SJCRH30 (cell line): ENCODE results near the gene OR4K13. TPM values are rescaled to one million over a fixed set of nuclear protein-coding genes. Genes with fewer than 3 reads are reported as not detected.

Experiments used
- DNase-seq, 2 experiments: peaks; one replicate each; pipeline ENCODE4 v3.0.0-alpha.2; 2015 to 2020
- H3K27ac ChIP-seq: fragments of 250-450 bp; sonication (Bioruptor Pico); 2 replicates; pipeline ENCODE4 v1.5.1; 2020; ENCODE audit warnings: mild to moderate bottlenecking, moderate library complexity
- H3K27me3 ChIP-seq: fragments of 250-450 bp; sonication (Bioruptor Pico); 2 replicates; pipeline ENCODE4 v1.5.1; 2020; ENCODE audit warnings: mild to moderate bottlenecking, moderate library complexity
- H3K36me3 ChIP-seq: fragments of 250-450 bp; sonication (Bioruptor Pico); 2 replicates; pipeline ENCODE4 v1.5.1; 2020; ENCODE audit warnings: mild to moderate bottlenecking, moderate library complexity
- H3K4me1 ChIP-seq: fragments of 250-450 bp; sonication (Bioruptor Pico); 2 replicates; pipeline ENCODE4 v1.5.1; 2020; ENCODE audit warnings: mild to moderate bottlenecking, moderate library complexity
- H3K4me3 ChIP-seq: fragments of 250-450 bp; sonication (Bioruptor Pico); 2 replicates; pipeline ENCODE4 v1.5.1; 2020; ENCODE audit warnings: mild to moderate bottlenecking, moderate library complexity
- H3K9me3 ChIP-seq: fragments of 250-450 bp; sonication (Bioruptor Pico); replicated peaks from 2 replicates; pipeline ENCODE4 v1.5.1; 2020; ENCODE audit warnings: mild to moderate bottlenecking, moderate library complexity
- total RNA-seq: library from RNA; depleted of rRNA; stranded (reverse); fragments of >200 nt; shearing (Covaris generic); gene quantifications from 2 replicates; pipeline ENCODE4 v1.2.3, GENCODE V29; 2014; rRNA removed

Gene OR4K13
- not detected in 2 replicates for total RNA-seq

- no peaks in the 10 kb centered on the region for H3K9me3 ChIP-seq
- no peak within 1 kb of the TSS for H3K27ac ChIP-seq
- H3K27me3 ChIP-seq, result no peaks in the 10 kb centered on the region
- H3K4me1 ChIP-seq, result no peaks in the 10 kb centered on the region
- no peaks in the 10 kb centered on the region for H3K36me3 ChIP-seq
- H3K4me3 ChIP-seq, result no peak within 1 kb of the TSS
- DNase-seq, result no peak
These were observed at the start of gene OR4K13 for GRCh38 chr14:20035938-20036337. OR4K13 (minus strand) TSS chr14:20036038; CDS start chr14:20034758, 1,280 bp downstream.

GRCh38 chr14:20059745-20060144, 23.9 kb upstream of the OR4K13 start, which contains the start of gene OR4L1:
OR4L1 (plus strand) TSS chr14:20060045; CDS start chr14:20060045, 0 bp downstream.
- H3K27me3 ChIP-seq, result no peaks in the 10 kb centered on the region
- no peaks in the 10 kb centered on the region for H3K9me3 ChIP-seq
- no peak for DNase-seq
- H3K36me3 ChIP-seq, result no peaks in the 10 kb centered on the region
- H3K4me3 ChIP-seq, result no peak within 1 kb of the TSS
- H3K4me1 ChIP-seq, result no peaks in the 10 kb centered on the region
- H3K27ac ChIP-seq, result no peak within 1 kb of the TSS

GRCh38 chr14:20048202-20048601, 12.4 kb upstream of the OR4K13 start:
- no peak for DNase-seq
- H3K36me3 ChIP-seq, result no peaks in the 10 kb centered on the region
- no peaks in the 10 kb centered on the region for H3K4me1 ChIP-seq
- H3K27ac ChIP-seq, result no peak overlapping the region
- no peaks in the 10 kb centered on the region for H3K9me3 ChIP-seq
- H3K27me3 ChIP-seq, result 0 out of 2 replicates have a peak, but pooled peaks cover 3% of the 10 kb centered on the region
- H3K4me3 ChIP-seq, result no peak overlapping the region

GRCh38 chr14:20044243-20044642, 8.4 kb upstream of the OR4K13 start:
- H3K4me3 ChIP-seq, result no peak overlapping the region
- no peaks in the 10 kb centered on the region for H3K4me1 ChIP-seq
- DNase-seq, result no peak
- no peaks in the 10 kb centered on the region for H3K9me3 ChIP-seq
- no peaks in the 10 kb centered on the region for H3K27me3 ChIP-seq
- no peaks in the 10 kb centered on the region for H3K36me3 ChIP-seq
- H3K27ac ChIP-seq, result no peak overlapping the region

GRCh38 chr14:20035449-20035848, 389 bp downstream of the OR4K13 start:
- Histone ChIP-seq H3K4me3 (no peak overlapping the region), H3K9me3 (no peaks in the 10 kb centered on the region)
- no peak for DNase-seq

GRCh38 chr14:20031058-20031457, 4.8 kb downstream of the OR4K13 start:
- Histone ChIP-seq H3K4me1 (no peaks in the 10 kb centered on the region), H3K9me3 (no peaks in the 10 kb centered on the region), H3K4me3 (no peak overlapping the region), H3K27me3 (no peaks in the 10 kb centered on the region; the same call in 1 of the 2 replicates), H3K27ac (no peak overlapping the region), H3K36me3 (no peaks in the 10 kb centered on the region)
- no peak for DNase-seq

More at GRCh38 chr14:20035449-20035848, 389 bp downstream of the OR4K13 start:
- H3K27me3 ChIP-seq, result no peaks in the 10 kb centered on the region
- no peaks in the 10 kb centered on the region for H3K36me3 ChIP-seq
- no peak overlapping the region for H3K27ac ChIP-seq
- H3K4me1 ChIP-seq, result no peaks in the 10 kb centered on the region

GRCh38 chr14:20019257-20019865, 16.5 kb downstream of the OR4K13 start, which contains the start of gene OR4K14:
OR4K14 (minus strand) TSS chr14:20019307; CDS start chr14:20015193, 4,114 bp downstream.
- no peak for DNase-seq
- no peaks in the 10 kb centered on the region for H3K36me3 ChIP-seq
- H3K4me3 ChIP-seq, result no peak within 1 kb of the TSS
- no peaks in the 10 kb centered on the region for H3K4me1 ChIP-seq
- H3K9me3 ChIP-seq, result no peaks in the 10 kb centered on the region
- no peaks in the 10 kb centered on the region for H3K27me3 ChIP-seq
- no peak within 1 kb of the TSS for H3K27ac ChIP-seq

GRCh38 chr14:20008156-20008555, 27.7 kb downstream of the OR4K13 start:
- no peak overlapping the region for H3K4me3 ChIP-seq
- no peaks in the 10 kb centered on the region for H3K36me3 ChIP-seq
- no peak for DNase-seq
- H3K27ac ChIP-seq, result no peak overlapping the region
- no peaks in the 10 kb centered on the region for H3K27me3 ChIP-seq
- no peaks in the 10 kb centered on the region for H3K9me3 ChIP-seq
- H3K4me1 ChIP-seq, result no peaks in the 10 kb centered on the region

- no peaks in the 10 kb centered on the region for H3K9me3 ChIP-seq
- H3K4me1 ChIP-seq, result no peaks in the 10 kb centered on the region
- DNase-seq, result no peak
- H3K4me3 ChIP-seq, result no peak overlapping the region
- no peak overlapping the region for H3K27ac ChIP-seq
- no peaks in the 10 kb centered on the region for H3K36me3 ChIP-seq
- no peaks in the 10 kb centered on the region for H3K27me3 ChIP-seq
These were observed 33.5 kb downstream of the OR4K13 start for GRCh38 chr14:20002319-20002718.

- no peaks in the 10 kb centered on the region for H3K36me3 ChIP-seq
- no peak for DNase-seq
- no peaks in the 10 kb centered on the region for H3K27me3 ChIP-seq
- no peak within 1 kb of the TSS for H3K27ac ChIP-seq
- H3K9me3 ChIP-seq, result no peaks in the 10 kb centered on the region
- H3K4me1 ChIP-seq, result no peaks in the 10 kb centered on the region
- no peak within 1 kb of the TSS for H3K4me3 ChIP-seq
These were observed 34.0 kb downstream of the OR4K13 start, which contains the start of gene OR4Q2 for GRCh38 chr14:20001863-20002262. OR4Q2 (plus strand) TSS chr14:20002163.

- H3K4me3 ChIP-seq, result no peak overlapping the region
- no peaks in the 10 kb centered on the region for H3K9me3 ChIP-seq
- DNase-seq, result no peak
- H3K4me1 ChIP-seq, result no peaks in the 10 kb centered on the region
- no peak overlapping the region for H3K27ac ChIP-seq
- no peaks in the 10 kb centered on the region for H3K27me3 ChIP-seq
- no peaks in the 10 kb centered on the region for H3K36me3 ChIP-seq
These were observed 42.4 kb downstream of the OR4K13 start for GRCh38 chr14:19993438-19993837.

Other genes with a start within 250 kb of the OR4K13 start
- gene OR4N2, start 232.3 kb downstream of the OR4K13 start, total RNA-seq, result not detected in 2 replicates
- gene OR4K2, start 160.9 kb downstream of the OR4K13 start, total RNA-seq, result not detected in 2 replicates
- gene OR4K5, start 115.4 kb downstream of the OR4K13 start, total RNA-seq, result not detected in 2 replicates
- gene OR4K1, start 105.1 kb downstream of the OR4K13 start, total RNA-seq, result not detected in 2 replicates
- gene OR4K15, start 60.4 kb downstream of the OR4K13 start, total RNA-seq, result not detected in 2 replicates
- not detected in 2 replicates for gene OR4Q2, start 33.9 kb downstream of the OR4K13 start, total RNA-seq
- gene OR4K14, start 16.7 kb downstream of the OR4K13 start, total RNA-seq, result not detected in 2 replicates
- not detected in 2 replicates for gene OR4L1, start 24.0 kb upstream of the OR4K13 start, total RNA-seq
- 0.14 TPM in 1 of 2 replicates, not detected in the other for gene OR4K17, start 74.7 kb upstream of the OR4K13 start, total RNA-seq
- not detected in 2 replicates for gene OR4N5, start 102.8 kb upstream of the OR4K13 start, total RNA-seq
- not detected in 2 replicates for gene OR11G2, start 154.9 kb upstream of the OR4K13 start, total RNA-seq
- not detected in 2 replicates for gene OR11H6, start 187.7 kb upstream of the OR4K13 start, total RNA-seq
- gene OR11H7, start 192.9 kb upstream of the OR4K13 start, total RNA-seq, result not detected in 2 replicates
- gene OR11H4, start 203.2 kb upstream of the OR4K13 start, total RNA-seq, result not detected in 2 replicates